Posterior vena cava (tissue), 2 donors: Measurements from ENCODE around the gene SDHAF2. TPM values are rescaled to one million over a fixed set of nuclear protein-coding genes. Genes with fewer than 3 reads are reported as not detected.

Experiments used
- DNase-seq: peaks from one replicate; pipeline ENCODE4 v3.0.0-alpha.2; 2020; ENCODE audit warnings: low spot score
- intact Hi-C, 2 donors: fragments of 100-400 bp; cut with DNase I; formaldehyde crosslinking; loops; one replicate each; pipeline versions ENCODE4 v1.14.1 to v1.14.2; 2022 to 2023
- total RNA-seq, 2 donors: library from RNA; stranded (reverse); fragmentation: NEBNext Ultra II Directional; extraction: Animal tissue kit (Norgen Biotek cat#: 25700); gene quantifications; one replicate each; pipeline ENCODE4 v1.2.1, GENCODE V29; 2021
- donor health status: DM: yes; HTN: yes; CAD: no.
- donor health status: DM: yes; HTN: yes; CAD: no.

Gene SDHAF2
- total RNA-seq, 2 donors from 2014 or later = 23.4 to 24.9 TPM

- intact Hi-C loops = loop anchor here in 1 of 2 donors (10.0 kb wide), 1 partner anchor 147 kb away; no protein-coding TSS in a partner anchor
- DNase-seq = no peak
These were observed 57.6 kb downstream of the SDHAF2 start for GRCh38 chr11:61487342-61488025.

GRCh38 chr11:61488651-61489291 is 58.8 kb downstream of the SDHAF2 start:
- no peak for DNase-seq

GRCh38 chr11:61489833-61490721 is 60.2 kb downstream of the SDHAF2 start:
- intact Hi-C loops = loop anchor here in 1 of 2 donors (10.0 kb wide), 1 partner anchor 145 kb away; no protein-coding TSS in a partner anchor
- no peak for DNase-seq

More at GRCh38 chr11:61488651-61489291, 58.8 kb downstream of the SDHAF2 start:
- intact Hi-C loops = loop anchor here in 1 of 2 donors (10.0 kb wide), 1 partner anchor 146 kb away; no protein-coding TSS in a partner anchor

GRCh38 chr11:61491736-61492395 is 61.9 kb downstream of the SDHAF2 start:
- intact Hi-C loops = no loop called here

GRCh38 chr11:61494381-61494961 is 64.5 kb downstream of the SDHAF2 start:
- DNase-seq = no peak
- intact Hi-C loops = no loop called here

More at GRCh38 chr11:61491736-61492395, 61.9 kb downstream of the SDHAF2 start:
- no peak for DNase-seq

- DNase-seq = no peak
- intact Hi-C loops = no loop called here
These were observed 66.1 kb downstream of the SDHAF2 start for GRCh38 chr11:61495801-61496601.

Other genes starting within 250 kb of the SDHAF2 start
- gene PGA3, start 226.6 kb upstream of the SDHAF2 start, total RNA-seq = 1 to 10 TPM in 1 of 2 donors, under 1 TPM in 1; 0.79 to 1.1 TPM
- 1 to 10 TPM; 1.1 to 3.7 TPM for gene PGA4, start 207.8 kb upstream of the SDHAF2 start, total RNA-seq
- gene PGA5, start 188.9 kb upstream of the SDHAF2 start, total RNA-seq = under 1 TPM; 0.42 to 0.71 TPM
- gene VWCE, start 134.8 kb upstream of the SDHAF2 start, total RNA-seq = 1 to 10 TPM; 1.6 to 2.9 TPM
- 100 to 1,000 TPM; 142 to 151 TPM for gene DDB1, start 97.0 kb upstream of the SDHAF2 start, total RNA-seq
- 10 to 100 TPM; 15.2 to 24.6 TPM for gene TKFC, start 96.9 kb upstream of the SDHAF2 start, total RNA-seq
- 10 to 100 TPM; 28.9 to 33.6 TPM for gene CYB561A3, start 68.2 kb upstream of the SDHAF2 start, total RNA-seq
- gene TMEM138, start 67.8 kb upstream of the SDHAF2 start, total RNA-seq = 10 to 100 TPM; 36.0 to 49.2 TPM
- gene TMEM216, start 37.5 kb upstream of the SDHAF2 start, total RNA-seq = 1 to 10 TPM; 7.0 to 7.1 TPM
- 10 to 100 TPM; 51.5 to 52.0 TPM for gene CPSF7, start 149 bp upstream of the SDHAF2 start, total RNA-seq
- 1 to 10 TPM; 1.5 to 1.6 TPM for gene LRRC10B, start 78.6 kb downstream of the SDHAF2 start, total RNA-seq
- under 1 TPM; 0.71 to 0.93 TPM for gene SYT7, start 151.0 kb downstream of the SDHAF2 start, total RNA-seq